HUES6 (cell line): ENCODE results near the gene NUDT8.
"Not testable (repeated sequence)": the region's sequence is repeated elsewhere in the genome, so short reads cannot be mapped to it uniquely, and the experiment has no call there.

Experiments
- H3K27ac ChIP-seq: 2 replicates; pipeline ENCODE4 v1.7.0; 2013; ENCODE audit warnings: low read depth, mild to moderate bottlenecking, low read length, inconsistent platforms
- H3K27me3 ChIP-seq: 2 replicates; pipeline ENCODE4 v1.6.1; 2013; ENCODE audit warnings: low read length; ENCODE audit not compliant: control insufficient read depth, insufficient read depth
- H3K36me3 ChIP-seq: 2 replicates; pipeline ENCODE4 v1.6.1; 2013; ENCODE audit warnings: low read length; ENCODE audit not compliant: control insufficient read depth, insufficient read depth
- H3K4me1 ChIP-seq: 2 replicates; pipeline ENCODE4 v1.6.1; 2013; ENCODE audit warnings: low read length; ENCODE audit not compliant: control insufficient read depth, insufficient read depth
- H3K4me3 ChIP-seq: 2 replicates; pipeline ENCODE4 v1.5.1; 2013; ENCODE audit warnings: low read depth, low read length
- H3K9ac ChIP-seq: one replicate; pipeline ENCODE4 v1.6.1; 2013; ENCODE audit warnings: mild to moderate bottlenecking, low read length
- H3K9me3 ChIP-seq: 2 replicates; pipeline ENCODE4 v1.6.1; 2013; ENCODE audit warnings: low read depth, low read length; ENCODE audit not compliant: control insufficient read depth, insufficient read depth

NUDT8 gene

GRCh38 chr11:67639438-67639859 lies 9.7 kb upstream of the NUDT8 start, which contains the start of gene TBX10:
Gene TBX10 (minus strand): TSS chr11:67639763. CDS start chr11:67639472, 291 bp downstream.
- Histone ChIP-seq H3K4me3 (no peak within 1 kb of the TSS), H3K27me3 (peaks cover 40% of the 10 kb centered on the region), H3K9ac (no peak within 1 kb of the TSS), H3K4me1 (0 out of 2 replicates have a peak, but pooled peaks cover 3% of the 10 kb centered on the region), H3K9me3 (no peaks in the 10 kb centered on the region), H3K27ac (no peak within 1 kb of the TSS), H3K36me3 (no peaks in the 10 kb centered on the region)

GRCh38 chr11:67638535-67639437 lies 9.0 kb upstream of the NUDT8 start:
- H3K9ac ChIP-seq = no peak overlapping the region
- peaks cover 40% of the 10 kb centered on the region for H3K27me3 ChIP-seq

GRCh38 chr11:67637441-67637840 lies 7.7 kb upstream of the NUDT8 start:
- not testable (repeated sequence) for H3K4me1 ChIP-seq

More at GRCh38 chr11:67638535-67639437, 9.0 kb upstream of the NUDT8 start:
- Histone ChIP-seq H3K9me3 (no peaks in the 10 kb centered on the region), H3K36me3 (no peaks in the 10 kb centered on the region), H3K27ac (no peak overlapping the region), H3K4me3 (no peak overlapping the region), H3K4me1 (0 out of 2 replicates have a peak, but pooled peaks cover 3% of the 10 kb centered on the region)

GRCh38 chr11:67636962-67637361 lies 7.2 kb upstream of the NUDT8 start:
- Histone ChIP-seq H3K27me3 (peaks cover 34% of the 10 kb centered on the region), H3K4me3 (no peak overlapping the region), H3K9ac (no peak overlapping the region), H3K27ac (no peak overlapping the region), H3K4me1 (peaks cover 7% of the 10 kb centered on the region; the same call in 1 of the 2 replicates), H3K36me3 (no peaks in the 10 kb centered on the region), H3K9me3 (no peaks in the 10 kb centered on the region)

More at GRCh38 chr11:67637441-67637840, 7.7 kb upstream of the NUDT8 start:
- not testable (repeated sequence) for H3K27ac ChIP-seq, H3K9me3 ChIP-seq, H3K4me3 ChIP-seq, H3K36me3 ChIP-seq, H3K9ac ChIP-seq
- H3K27me3 ChIP-seq = peaks cover 38% of the 10 kb centered on the region

GRCh38 chr11:67635231-67635521 lies 5.4 kb upstream of the NUDT8 start:
- no peak overlapping the region for H3K27ac ChIP-seq
- no peak overlapping the region for H3K4me3 ChIP-seq
- no peak overlapping the region for H3K9ac ChIP-seq
- H3K36me3 ChIP-seq = no peaks in the 10 kb centered on the region
- H3K27me3 ChIP-seq = peaks cover 17% of the 10 kb centered on the region
- H3K9me3 ChIP-seq = no peaks in the 10 kb centered on the region
- peaks cover 19% of the 10 kb centered on the region for H3K4me1 ChIP-seq

- peaks cover 12% of the 10 kb centered on the region for H3K27me3 ChIP-seq
- peaks cover 19% of the 10 kb centered on the region for H3K4me1 ChIP-seq
- no peak overlapping the region for H3K4me3 ChIP-seq
- no peak overlapping the region for H3K27ac ChIP-seq
- no peak overlapping the region for H3K9ac ChIP-seq
- no peaks in the 10 kb centered on the region for H3K36me3 ChIP-seq
- no peaks in the 10 kb centered on the region for H3K9me3 ChIP-seq
Measured at GRCh38 chr11:67634366-67635230, 4.9 kb upstream of the NUDT8 start.

GRCh38 chr11:67633758-67634365 lies 4.1 kb upstream of the NUDT8 start:
- Histone ChIP-seq H3K36me3 (no peaks in the 10 kb centered on the region), H3K4me3 (no peak overlapping the region), H3K9me3 (no peaks in the 10 kb centered on the region), H3K27me3 (peaks cover 4% of the 10 kb centered on the region; the same call in 1 of the 2 replicates), H3K4me1 (peaks cover 22% of the 10 kb centered on the region), H3K9ac (no peak overlapping the region), H3K27ac (no peak overlapping the region)

- Histone ChIP-seq H3K9me3 (no peaks in the 10 kb centered on the region), H3K27me3 (no peaks in the 10 kb centered on the region), H3K4me3 (no peak overlapping the region), H3K4me1 (peaks cover 28% of the 10 kb centered on the region), H3K36me3 (no peaks in the 10 kb centered on the region), H3K27ac (no peak overlapping the region), H3K9ac (no peak overlapping the region)
Measured at GRCh38 chr11:67632982-67633755, 3.4 kb upstream of the NUDT8 start.

GRCh38 chr11:67632175-67632981 lies 2.6 kb upstream of the NUDT8 start:
- Histone ChIP-seq H3K4me3 (no peak overlapping the region), H3K27me3 (no peaks in the 10 kb centered on the region), H3K36me3 (no peaks in the 10 kb centered on the region), H3K4me1 (peaks cover 34% of the 10 kb centered on the region), H3K9ac (no peak overlapping the region), H3K27ac (no peak overlapping the region), H3K9me3 (no peaks in the 10 kb centered on the region)

GRCh38 chr11:67631853-67632174 lies 2.1 kb upstream of the NUDT8 start:
- Histone ChIP-seq H3K4me3 (no peak overlapping the region), H3K36me3 (no peaks in the 10 kb centered on the region), H3K9ac (no peak overlapping the region), H3K9me3 (no peaks in the 10 kb centered on the region), H3K4me1 (peaks cover 38% of the 10 kb centered on the region), H3K27ac (no peak overlapping the region), H3K27me3 (no peaks in the 10 kb centered on the region)
